NCI-H1092 treated with DMSO at 0.1 percent for 48 hours (cell line): ENCODE results near the gene CDKN1C.
A peak's percentile ranks its signal among the peaks of the same experiment; 100 is the strongest.
"Not testable (repeated sequence)": the region's sequence is repeated elsewhere in the genome, so short reads cannot be mapped to it uniquely, and the experiment has no call there.

ENCODE experiments used
- DNase-seq: peaks from one replicate; lab custom pipeline; 2025; lab: John Stamatoyannopoulos, UW

CDKN1C gene

GRCh38 chr11:2909133-2909902 lies 23.7 kb upstream of the CDKN1C start:
- no peak for DNase-seq

DNA sequence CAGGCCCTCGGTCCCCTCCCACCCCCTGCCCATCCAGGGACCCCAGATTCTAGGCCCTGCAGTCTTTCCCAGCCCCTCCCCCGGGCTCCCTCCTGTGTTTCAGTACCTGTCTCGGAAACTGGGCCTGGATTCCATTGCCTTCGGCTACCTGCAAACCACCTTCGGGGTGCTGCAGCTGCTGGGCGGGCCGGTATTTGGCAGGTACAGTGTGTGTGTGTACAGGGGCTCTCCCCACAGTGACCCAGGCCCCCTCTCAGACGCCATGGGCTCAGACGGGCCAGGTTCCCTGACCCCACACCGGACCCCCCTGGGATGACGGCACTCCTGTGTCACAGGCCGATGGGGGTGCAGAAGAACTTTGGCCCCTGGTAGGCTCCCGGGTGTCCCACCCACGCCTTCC lies 22.6 kb upstream of the CDKN1C start:
- no peak for DNase-seq

GRCh38 chr11:2905299-2905698 lies 19.7 kb upstream of the CDKN1C start:
- DNase-seq, result not testable (repeated sequence)

DNA sequence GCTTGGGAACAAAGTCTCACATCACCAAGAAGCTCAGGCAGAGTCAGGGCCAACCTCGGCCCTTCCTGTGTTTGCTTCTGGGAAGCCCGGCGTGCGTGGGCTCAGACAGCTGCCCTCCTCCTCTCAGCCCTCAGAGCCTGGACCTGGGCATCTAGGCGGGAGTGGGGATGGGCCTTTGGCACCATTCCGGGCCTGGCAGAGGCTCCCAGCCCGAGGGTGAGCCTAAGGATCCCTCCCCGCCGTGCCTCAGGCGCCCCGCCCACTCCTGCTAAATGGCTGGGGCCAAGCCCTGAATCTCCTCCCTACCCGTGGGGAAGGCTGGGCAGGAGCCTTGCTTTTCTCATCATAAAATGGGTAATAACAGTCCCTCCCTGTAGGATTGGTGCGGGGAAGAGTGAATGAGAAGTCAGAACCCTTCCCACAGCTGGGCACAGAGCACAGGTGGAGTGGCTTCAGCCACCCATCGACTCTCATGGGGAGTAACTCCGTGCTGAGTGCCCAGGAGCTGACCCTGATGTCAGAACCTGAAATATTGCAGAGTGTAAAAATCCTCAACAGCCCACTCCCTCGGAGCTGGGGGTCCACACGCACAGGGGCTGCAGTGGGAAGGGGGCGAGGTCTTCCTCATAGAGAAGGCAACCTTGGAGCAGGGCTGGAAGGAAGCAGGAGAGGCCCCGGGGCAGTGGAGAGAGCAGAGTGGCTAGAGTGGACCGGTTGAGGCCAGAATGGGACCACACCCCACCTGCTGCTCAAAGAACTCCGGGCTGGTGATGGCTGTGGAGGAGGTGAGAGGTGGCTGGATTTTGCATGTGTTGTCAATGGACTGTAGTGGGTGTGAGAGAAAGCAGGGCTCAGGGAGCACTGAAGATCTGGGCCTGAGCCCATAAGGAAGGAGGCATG lies 18.8 kb upstream of the CDKN1C start:
- DNase-seq, result no peak

DNA sequence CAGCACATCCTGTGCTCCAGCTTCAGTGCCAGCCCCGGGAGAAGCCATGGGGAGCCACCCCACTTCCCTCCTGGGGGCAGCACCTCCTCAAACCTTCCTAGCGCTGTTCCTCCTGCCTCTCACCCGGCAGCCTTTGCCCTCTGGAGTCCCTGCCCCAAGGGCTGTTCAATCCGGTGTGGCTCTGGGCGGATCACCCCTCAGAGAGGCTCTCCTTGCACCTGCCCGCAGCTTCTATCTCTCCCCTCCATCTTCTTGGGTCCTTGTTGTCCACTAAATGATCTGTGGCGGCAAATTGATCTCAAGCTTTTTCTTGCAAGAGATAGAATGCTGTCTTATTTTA lies 18.1 kb upstream of the CDKN1C start:
- DNase-seq, result no peak

- DNase-seq, result no peak
These were observed 17.5 kb upstream of the CDKN1C start for GRCh38 chr11:2902784-2903671.

DNA sequence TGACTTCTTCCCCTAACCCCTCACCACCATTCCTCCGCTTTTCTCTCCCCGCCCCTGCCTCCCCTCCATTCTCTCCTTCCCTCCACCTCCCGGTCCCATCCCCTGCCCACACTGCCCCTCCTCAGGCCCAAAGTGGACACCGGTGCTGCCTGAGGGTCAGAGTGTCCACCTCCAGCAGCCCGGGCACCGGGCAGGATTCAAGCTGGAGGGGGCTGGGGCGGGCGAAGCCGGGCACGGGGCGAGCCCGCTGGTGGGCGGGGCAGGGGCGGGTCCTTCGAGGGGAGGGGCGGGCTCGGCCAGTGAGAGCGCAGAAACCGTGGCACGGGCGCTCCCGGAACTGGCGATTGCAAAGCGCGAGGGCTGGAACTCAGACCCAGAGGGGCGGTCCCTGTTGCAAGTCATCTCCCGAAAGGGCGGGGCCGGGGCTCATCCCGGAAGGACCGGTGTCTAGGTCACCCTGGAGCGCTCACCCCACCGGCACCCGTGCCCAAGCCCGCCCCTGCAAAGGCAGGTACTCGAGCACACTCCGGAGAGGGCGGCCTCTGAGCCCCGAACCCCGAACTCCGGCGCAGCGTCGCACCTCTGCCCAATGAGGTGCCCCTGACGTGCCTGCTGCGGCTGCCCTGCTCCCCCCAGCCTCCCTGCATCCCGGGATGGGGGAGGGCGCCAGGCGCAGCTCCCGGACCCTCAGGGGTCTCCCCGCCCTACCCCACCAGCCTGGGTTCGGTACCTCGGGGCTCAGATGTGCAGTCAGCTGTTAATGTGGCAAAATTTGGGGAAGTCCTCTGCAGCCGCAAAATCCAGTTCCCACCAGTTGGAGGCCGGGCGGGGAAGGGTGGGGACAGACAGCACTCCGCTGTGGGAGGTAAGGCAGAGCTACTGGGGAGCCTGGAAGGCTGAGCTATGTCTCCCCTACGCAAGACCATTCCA lies 16.5 kb upstream of the CDKN1C start:
- DNase-seq, result peak; percentile 67

- no peak for DNase-seq
These were observed 15.7 kb upstream of the CDKN1C start for GRCh38 chr11:2901196-2901796.

DNA sequence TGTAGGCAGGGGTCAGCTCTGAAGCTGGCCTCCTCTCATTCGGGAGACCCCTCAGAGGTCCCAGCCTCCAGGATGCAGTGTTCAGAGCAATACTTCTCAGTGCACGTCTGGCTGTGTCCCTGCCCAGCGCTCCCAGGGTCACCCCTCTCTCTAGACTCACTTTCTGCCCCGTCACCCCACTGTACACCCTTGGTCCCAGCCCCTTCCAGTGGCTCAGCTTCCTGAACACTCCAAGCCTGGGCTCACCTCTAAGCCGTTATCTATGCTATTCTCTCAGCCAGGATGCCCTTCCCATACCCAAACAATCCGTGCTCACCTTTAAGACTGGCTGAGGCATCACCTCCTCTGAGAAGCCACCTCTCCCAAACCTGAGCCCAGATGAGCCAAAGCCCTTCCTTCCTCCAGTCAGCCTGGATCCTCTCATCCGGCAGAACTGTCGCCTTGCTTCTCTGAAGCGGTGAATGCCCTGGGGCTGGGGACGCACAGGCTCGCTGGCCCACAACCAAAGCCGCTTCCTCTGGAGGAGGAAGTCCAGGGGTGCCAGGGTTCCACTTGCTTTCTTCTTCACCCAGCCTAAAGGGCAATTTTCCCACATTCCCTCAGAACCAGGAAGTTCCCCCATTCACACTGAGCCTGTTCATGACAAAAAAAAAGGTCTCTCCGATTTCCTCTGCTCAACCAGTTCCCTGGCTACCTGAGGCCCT lies 13.7 kb upstream of the CDKN1C start:
- no peak for DNase-seq

GRCh38 chr11:2898366-2899079 lies 12.9 kb upstream of the CDKN1C start:
- no peak for DNase-seq

GRCh38 chr11:2897048-2897447 lies 11.5 kb upstream of the CDKN1C start:
- DNase-seq, result no peak

DNA sequence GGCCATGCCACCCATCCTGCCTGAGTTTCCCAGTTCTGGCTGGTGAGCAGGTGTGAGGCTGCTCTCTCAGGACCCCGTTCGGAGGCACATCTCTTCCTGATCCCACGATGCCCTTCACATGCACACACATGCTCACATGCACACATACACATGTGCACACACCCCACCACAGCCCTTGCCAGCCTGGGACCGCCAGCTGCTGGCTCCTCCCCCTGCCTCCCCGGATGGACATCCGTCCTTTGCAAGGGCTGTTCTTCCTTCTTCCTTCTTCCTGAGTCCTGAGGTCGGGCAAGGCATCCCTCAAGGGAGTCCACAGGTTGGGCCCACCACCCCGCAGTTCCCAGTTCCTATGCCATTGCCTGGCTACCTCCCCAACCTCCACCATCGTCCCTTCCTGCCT lies 10.5 kb upstream of the CDKN1C start:
- no peak for DNase-seq

GRCh38 chr11:2893935-2894334 lies 8.4 kb upstream of the CDKN1C start:
- DNase-seq, result no peak

DNA sequence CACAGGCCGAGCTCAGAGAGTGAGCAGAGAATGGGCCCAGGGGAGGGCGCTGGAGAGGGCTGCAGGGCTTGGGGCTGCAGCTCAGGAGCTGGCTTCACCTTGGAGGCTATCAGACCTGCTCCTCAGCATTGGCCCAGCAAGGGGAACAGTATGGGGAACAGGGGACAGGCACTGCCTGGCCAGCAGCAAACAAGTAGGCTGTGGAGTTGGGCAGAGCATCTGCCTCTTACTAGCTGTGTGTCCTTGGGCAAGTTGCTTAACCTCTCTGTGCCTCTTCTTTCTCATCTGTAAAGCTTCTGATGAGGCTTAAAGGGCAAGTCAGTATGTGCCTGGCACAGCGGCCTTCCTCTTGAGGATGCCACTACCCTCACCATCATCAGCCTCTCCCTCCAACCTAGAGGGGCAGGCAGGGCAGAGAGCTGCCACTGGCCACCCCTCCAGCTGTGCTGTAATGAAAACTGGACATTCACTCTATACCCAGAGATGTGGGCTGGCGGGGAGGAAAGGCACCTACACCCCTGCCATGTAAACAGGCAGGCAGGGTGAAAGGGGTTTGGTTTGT lies 7.5 kb upstream of the CDKN1C start:
- no peak for DNase-seq

GRCh38 chr11:2892215-2892966 lies 6.8 kb upstream of the CDKN1C start:
- peak; percentile 73 for DNase-seq

- peak; percentile 16 for DNase-seq
These were observed 6.0 kb upstream of the CDKN1C start for GRCh38 chr11:2891326-2892214.
